Fibroblast of lung (primary cell): ENCODE results near the gene NCOR1. TPM values are rescaled to one million over a fixed set of nuclear protein-coding genes. Genes with fewer than 3 reads are reported as not detected.
"Not testable (repeated sequence)": the region's sequence is repeated elsewhere in the genome, so short reads cannot be mapped to it uniquely, and the experiment has no call there.

Experiments used
- DNase-seq, 2 donors: peaks; one replicate each; pipeline versions ENCODE4 v3.0.0 to v3.0.0-alpha.2; 2010; ENCODE audit warnings: low read depth in 2 of 2
- H2AFZ ChIP-seq: 2 replicates; pipeline ENCODE4 v1.5.1; 2012; ENCODE audit warnings: low read length, control low read depth, inconsistent platforms
- H3K27ac ChIP-seq: 2 replicates; pipeline ENCODE4 v1.5.1; 2011; ENCODE audit warnings: low read length, control low read depth; ENCODE audit not compliant: insufficient read depth
- H3K27me3 ChIP-seq: 2 replicates; pipeline ENCODE4 v1.5.1; 2011; ENCODE audit warnings: mild to moderate bottlenecking, low read length; ENCODE audit not compliant: control insufficient read depth, insufficient read depth
- H3K36me3 ChIP-seq: 2 replicates; pipeline ENCODE4 v1.5.1; 2011; ENCODE audit warnings: low read length; ENCODE audit not compliant: control insufficient read depth, insufficient read depth
- H3K4me1 ChIP-seq: 2 replicates; pipeline ENCODE4 v1.5.1; 2011; ENCODE audit warnings: low read length; ENCODE audit not compliant: control insufficient read depth, insufficient read depth; ENCODE audit errors: extremely low read depth
- H3K4me2 ChIP-seq: 2 replicates; pipeline ENCODE4 v1.5.1; 2011; ENCODE audit warnings: low read length, control low read depth; ENCODE audit not compliant: insufficient read depth; ENCODE audit errors: extremely low read depth
- H3K4me3 ChIP-seq, 4 experiments: fragments of 200-600 bp in 1 of 4; sonication (generic) in 1 of 4; replicated peaks in 1 of 4; 2 replicates each; pipeline ENCODE4 v1.5.1; 2011 to 2016; ENCODE audit warnings: low read length in 4 of 4, low read depth in 3 of 4, mild to moderate bottlenecking in 3 of 4, control low read depth in 2 of 4, inconsistent platforms in 1 of 4, mixed read lengths in 1 of 4; ENCODE audit not compliant: insufficient read depth in 1 of 4; ENCODE audit errors: control extremely low read depth in 1 of 4
- H3K79me2 ChIP-seq: 2 replicates; pipeline ENCODE4 v1.5.1; 2012; ENCODE audit warnings: mild to moderate bottlenecking, low read length, inconsistent platforms; ENCODE audit not compliant: control insufficient read depth, insufficient read depth
- H3K9ac ChIP-seq: 2 replicates; pipeline ENCODE4 v1.5.1; 2011; ENCODE audit warnings: mild to moderate bottlenecking, low read length, control low read depth; ENCODE audit not compliant: insufficient read depth
- H3K9me3 ChIP-seq: 2 replicates; pipeline ENCODE4 v1.5.1; 2012; ENCODE audit warnings: low read depth, low read length; ENCODE audit not compliant: control insufficient read depth, insufficient read depth
- H4K20me1 ChIP-seq: 2 replicates; pipeline ENCODE4 v1.5.1; 2011; ENCODE audit warnings: low read length; ENCODE audit not compliant: control insufficient read depth, insufficient read depth; ENCODE audit errors: extremely low read depth
- EZH2 ChIP-seq: IDR thresholded peaks from 2 replicates; pipeline ENCODE4 v1.5.1; 2012; ENCODE audit warnings: low read length, control low read depth, mild to moderate bottlenecking; ENCODE audit errors: missing control alignments
- polyA plus RNA-seq, 2 donors: library from polyadenylated mRNA; depleted of rRNA in 1 of 2; stranded (reverse) in 1 of 2; unstranded in 1 of 2; fragments of >200 nt; gene quantifications; 2 replicates each; pipeline ENCODE4 v1.2.1, GENCODE V29; 2011 to 2012; ENCODE audit warnings: missing spikeins in 1 of 2
- total RNA-seq: library from RNA; depleted of rRNA; stranded (reverse); fragments of >200 nt; gene quantifications from 2 replicates; pipeline ENCODE4 v1.2.1, GENCODE V29; 2014
- TF ChIP-seq, protein P1 (sequence below), 2 donors: IDR thresholded peaks in 1 of 2; conservative IDR thresholded peaks in 1 of 2; 1 replicate in 1 of 2; 2 replicates in 1 of 2; pipeline ENCODE4 v1.5.1; 2011 to 2012; ENCODE audit warnings: low read length in 2 of 2, control low read depth in 1 of 2, inconsistent platforms in 1 of 2, low read depth in 1 of 2, mild to moderate bottlenecking in 1 of 2

Gene NCOR1
- total and polyA plus RNA-seq, 2 donors (not counting 1 experiment from before 2014, with no cell fraction given) = 67.6 to 106 TPM

DNA sequence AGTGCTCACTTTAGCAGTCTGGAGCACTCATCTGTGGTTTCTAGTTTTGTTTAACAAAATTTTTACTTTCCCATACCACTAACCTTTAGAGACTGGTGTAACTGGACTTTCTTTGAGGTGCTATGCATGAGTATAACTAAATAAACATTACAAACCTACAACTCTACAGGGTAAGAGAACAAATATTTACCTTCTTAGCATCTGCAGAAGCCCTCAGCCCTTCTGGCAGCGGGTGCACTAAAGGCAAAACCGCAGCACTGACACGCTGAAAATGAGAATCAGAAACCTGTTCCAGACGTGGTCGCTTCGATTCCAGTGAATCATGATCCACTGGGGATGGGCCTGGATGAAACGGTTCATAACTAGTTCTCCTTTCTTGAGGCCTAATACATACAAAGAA, 43.7 kb downstream of the NCOR1 start:
- Histone ChIP-seq H3K27ac (no peak overlapping the region), H3K4me2 (no peak overlapping the region), H3K9me3 (no peaks in the 10 kb centered on the region), H2AFZ (no peak overlapping the region), H3K4me1 (no peaks in the 10 kb centered on the region), H3K4me3 (no peak overlapping the region), H3K27me3 (no peaks in the 10 kb centered on the region), H3K9ac (no peak overlapping the region), H3K79me2 (peaks cover 26% of the 10 kb centered on the region), H4K20me1 (no peaks in the 10 kb centered on the region), H3K36me3 (no peaks in the 10 kb centered on the region)
- DNase-seq = peak in 1 of 2 donors; percentile 69
- no peak for TF ChIP-seq EZH2
- TF ChIP-seq, protein P1, sequence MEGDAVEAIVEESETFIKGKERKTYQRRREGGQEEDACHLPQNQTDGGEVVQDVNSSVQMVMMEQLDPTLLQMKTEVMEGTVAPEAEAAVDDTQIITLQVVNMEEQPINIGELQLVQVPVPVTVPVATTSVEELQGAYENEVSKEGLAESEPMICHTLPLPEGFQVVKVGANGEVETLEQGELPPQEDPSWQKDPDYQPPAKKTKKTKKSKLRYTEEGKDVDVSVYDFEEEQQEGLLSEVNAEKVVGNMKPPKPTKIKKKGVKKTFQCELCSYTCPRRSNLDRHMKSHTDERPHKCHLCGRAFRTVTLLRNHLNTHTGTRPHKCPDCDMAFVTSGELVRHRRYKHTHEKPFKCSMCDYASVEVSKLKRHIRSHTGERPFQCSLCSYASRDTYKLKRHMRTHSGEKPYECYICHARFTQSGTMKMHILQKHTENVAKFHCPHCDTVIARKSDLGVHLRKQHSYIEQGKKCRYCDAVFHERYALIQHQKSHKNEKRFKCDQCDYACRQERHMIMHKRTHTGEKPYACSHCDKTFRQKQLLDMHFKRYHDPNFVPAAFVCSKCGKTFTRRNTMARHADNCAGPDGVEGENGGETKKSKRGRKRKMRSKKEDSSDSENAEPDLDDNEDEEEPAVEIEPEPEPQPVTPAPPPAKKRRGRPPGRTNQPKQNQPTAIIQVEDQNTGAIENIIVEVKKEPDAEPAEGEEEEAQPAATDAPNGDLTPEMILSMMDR (conservative IDR thresholded peaks at IDR 0.05 in 1 of 2, IDR thresholded peaks at IDR 0.05 in 1 of 2; ENCODE audit: low read depth in 1 of 2, low read length in 2 of 2) = no peak

DNA sequence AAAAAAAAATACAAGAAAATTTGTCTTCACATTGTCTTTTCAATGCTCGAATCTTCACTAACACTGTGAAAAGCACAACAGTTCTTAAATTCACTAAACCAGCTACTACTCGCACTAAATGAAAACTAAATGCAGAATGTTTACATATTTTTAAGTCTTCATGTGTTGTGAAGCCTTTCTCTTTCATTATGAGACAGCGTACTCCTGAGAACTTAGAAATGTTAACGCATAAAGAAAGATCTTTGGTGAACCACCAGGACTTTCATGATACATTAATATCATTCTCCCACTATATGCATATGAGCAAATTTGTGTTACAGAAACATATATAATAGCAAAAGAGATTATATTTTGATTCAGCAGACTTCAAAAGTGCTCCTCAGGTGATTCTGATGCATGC, 48.6 kb downstream of the NCOR1 start:
- H3K4me1 ChIP-seq, H3K27me3 ChIP-seq, H3K9me3 ChIP-seq, H3K4me2 ChIP-seq, DNase-seq, H3K4me3 ChIP-seq, H3K9ac ChIP-seq, H2AFZ ChIP-seq, H3K79me2 ChIP-seq, H3K36me3 ChIP-seq, H3K27ac ChIP-seq, H4K20me1 ChIP-seq: not testable (repeated sequence)

DNA sequence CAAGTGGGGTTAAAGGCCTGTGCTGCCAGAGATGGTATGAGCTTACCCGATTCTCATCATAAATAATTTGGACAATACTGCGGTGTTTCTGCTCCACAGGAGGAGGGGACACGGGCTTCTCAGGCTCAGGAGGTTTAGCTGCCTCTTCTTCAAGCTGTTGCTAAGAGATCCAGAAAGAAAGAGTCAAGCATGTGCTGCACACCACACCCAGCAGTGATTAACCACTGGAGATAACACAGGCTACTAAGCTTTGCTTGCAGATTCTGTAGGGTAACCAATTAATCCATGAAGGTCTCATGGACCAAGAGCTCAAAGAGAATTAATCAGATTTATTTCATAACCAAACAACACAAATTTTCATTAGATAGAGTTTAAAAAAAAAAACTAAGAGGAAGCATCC, 56.6 kb downstream of the NCOR1 start:
- Histone ChIP-seq H3K36me3 (peaks cover 1% of the 10 kb centered on the region), H3K9me3 (no peaks in the 10 kb centered on the region), H4K20me1 (no peaks in the 10 kb centered on the region), H3K4me1 (no peaks in the 10 kb centered on the region), H3K79me2 (no peaks in the 10 kb centered on the region), H2AFZ (no peak overlapping the region), H3K4me2 (no peak overlapping the region), H3K4me3 (no peak overlapping the region), H3K9ac (no peak overlapping the region), H3K27me3 (no peaks in the 10 kb centered on the region), H3K27ac (no peak overlapping the region)
- TF ChIP-seq, protein P1 (conservative IDR thresholded peaks at IDR 0.05 in 1 of 2, IDR thresholded peaks at IDR 0.05 in 1 of 2; ENCODE audit: low read depth in 1 of 2, low read length in 2 of 2) = no peak
- no peak for TF ChIP-seq EZH2
- DNase-seq = peak in 1 of 2 donors; percentile 38

DNA sequence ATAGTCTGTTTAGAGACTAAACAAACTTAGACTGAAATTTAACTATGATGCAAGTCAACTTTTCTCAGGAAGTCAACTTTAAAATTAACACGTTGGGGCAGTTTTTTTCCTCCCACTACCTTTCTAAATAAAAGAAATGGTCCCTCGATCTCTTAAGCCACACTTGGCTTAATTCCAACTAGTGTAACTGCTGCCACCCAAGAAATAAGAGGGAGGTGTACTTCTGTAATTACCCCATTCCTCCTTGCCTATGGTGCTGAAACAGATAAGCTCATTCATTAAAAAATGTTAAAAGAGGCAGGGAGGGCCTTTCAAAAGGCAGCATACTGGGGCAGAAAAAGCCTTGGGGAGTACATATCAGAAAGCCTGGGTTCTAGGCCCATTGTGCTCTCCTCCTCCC, 59.8 kb downstream of the NCOR1 start:
- no peak overlapping the region for H3K27ac ChIP-seq
- H3K4me2 ChIP-seq = no peak overlapping the region
- no peak for DNase-seq
- H3K9me3 ChIP-seq = no peaks in the 10 kb centered on the region
- no peak for TF ChIP-seq EZH2
- TF ChIP-seq, protein P1 (conservative IDR thresholded peaks at IDR 0.05 in 1 of 2, IDR thresholded peaks at IDR 0.05 in 1 of 2; ENCODE audit: low read depth in 1 of 2, low read length in 2 of 2) = no peak
- H3K36me3 ChIP-seq = peaks cover 4% of the 10 kb centered on the region
- H2AFZ ChIP-seq = no peak overlapping the region
- no peaks in the 10 kb centered on the region for H4K20me1 ChIP-seq
- H3K9ac ChIP-seq = no peak overlapping the region
- H3K4me3 ChIP-seq = no peak overlapping the region
- no peaks in the 10 kb centered on the region for H3K79me2 ChIP-seq
- no peaks in the 10 kb centered on the region for H3K27me3 ChIP-seq
- no peaks in the 10 kb centered on the region for H3K4me1 ChIP-seq

DNA sequence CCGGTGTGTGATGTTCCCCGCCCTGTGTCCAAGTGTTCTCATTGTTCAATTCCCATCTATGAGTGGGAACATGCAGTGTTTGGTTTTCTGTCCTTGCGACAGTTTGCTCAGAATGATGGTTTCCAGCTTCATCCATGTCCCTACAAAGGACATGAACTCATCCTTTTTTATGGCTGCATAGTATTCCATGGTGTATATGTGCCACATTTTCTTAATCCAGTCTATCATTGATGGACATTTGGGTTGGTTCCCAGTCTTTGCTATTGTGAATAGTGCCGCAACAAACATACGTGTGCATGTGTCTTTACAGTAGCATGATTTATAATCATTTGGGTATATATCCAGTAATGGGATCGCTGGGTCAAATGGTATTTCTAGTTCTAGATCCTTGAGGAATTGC, 63.0 kb downstream of the NCOR1 start:
- H3K4me2 ChIP-seq, H3K36me3 ChIP-seq, H3K27me3 ChIP-seq, H3K79me2 ChIP-seq, H2AFZ ChIP-seq, H3K9me3 ChIP-seq, H4K20me1 ChIP-seq, H3K4me3 ChIP-seq, H3K4me1 ChIP-seq, H3K27ac ChIP-seq, H3K9ac ChIP-seq, DNase-seq: not testable (repeated sequence)
